Astrocyte (in vitro differentiated cells and primary cell): ENCODE data around the gene FER.

ENCODE experiments used
- EZH2 ChIP-seq: IDR thresholded peaks from 2 replicates; pipeline ENCODE4 v1.6.1; 2012; ENCODE audit warnings: mild to moderate bottlenecking, low read length, inconsistent platforms; ENCODE audit not compliant: insufficient read depth
- TF ChIP-seq, protein P1 (sequence below): IDR thresholded peaks from 2 replicates; pipeline ENCODE4 v1.5.1; 2011; ENCODE audit warnings: low read depth, mild to moderate bottlenecking, inconsistent platforms, low read length, moderate library complexity; ENCODE audit not compliant: insufficient read depth

- TF ChIP-seq EZH2 = no peak
- TF ChIP-seq, protein P1, sequence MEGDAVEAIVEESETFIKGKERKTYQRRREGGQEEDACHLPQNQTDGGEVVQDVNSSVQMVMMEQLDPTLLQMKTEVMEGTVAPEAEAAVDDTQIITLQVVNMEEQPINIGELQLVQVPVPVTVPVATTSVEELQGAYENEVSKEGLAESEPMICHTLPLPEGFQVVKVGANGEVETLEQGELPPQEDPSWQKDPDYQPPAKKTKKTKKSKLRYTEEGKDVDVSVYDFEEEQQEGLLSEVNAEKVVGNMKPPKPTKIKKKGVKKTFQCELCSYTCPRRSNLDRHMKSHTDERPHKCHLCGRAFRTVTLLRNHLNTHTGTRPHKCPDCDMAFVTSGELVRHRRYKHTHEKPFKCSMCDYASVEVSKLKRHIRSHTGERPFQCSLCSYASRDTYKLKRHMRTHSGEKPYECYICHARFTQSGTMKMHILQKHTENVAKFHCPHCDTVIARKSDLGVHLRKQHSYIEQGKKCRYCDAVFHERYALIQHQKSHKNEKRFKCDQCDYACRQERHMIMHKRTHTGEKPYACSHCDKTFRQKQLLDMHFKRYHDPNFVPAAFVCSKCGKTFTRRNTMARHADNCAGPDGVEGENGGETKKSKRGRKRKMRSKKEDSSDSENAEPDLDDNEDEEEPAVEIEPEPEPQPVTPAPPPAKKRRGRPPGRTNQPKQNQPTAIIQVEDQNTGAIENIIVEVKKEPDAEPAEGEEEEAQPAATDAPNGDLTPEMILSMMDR = no peak
These were observed 209.6 kb downstream of the FER start for GRCh38 chr5:108957333-108957732.
